GM21381 (cell line): ENCODE results near the gene GALNT10.

Source experiments
- ATAC-seq: cut with Tn5 transposase; IDR thresholded peaks from one replicate; pipeline ENCODE4 v1.9.1; 2021; ENCODE audit warnings: mild to moderate bottlenecking, moderate library complexity; ENCODE audit not compliant: unreplicated experiment

The GALNT10 gene

GRCh38 chr5:154202379-154203260, 12.1 kb downstream of the GALNT10 start:
- ATAC-seq = peak; percentile 93

- no peak for ATAC-seq
These were observed 13.5 kb downstream of the GALNT10 start for GRCh38 chr5:154203798-154204578.

GRCh38 chr5:154205441-154206117, 15.0 kb downstream of the GALNT10 start:
- ATAC-seq = no peak

GRCh38 chr5:154206311-154206710, 15.8 kb downstream of the GALNT10 start:
- no peak for ATAC-seq

GRCh38 chr5:154207204-154207603, 16.7 kb downstream of the GALNT10 start:
- ATAC-seq = no peak

- no peak for ATAC-seq
These were observed 19.1 kb downstream of the GALNT10 start for GRCh38 chr5:154209591-154210081.

GRCh38 chr5:154210163-154210562, 19.6 kb downstream of the GALNT10 start:
- no peak for ATAC-seq

GRCh38 chr5:154211641-154212390, 21.3 kb downstream of the GALNT10 start:
- no peak for ATAC-seq

- no peak for ATAC-seq
These were observed 23.1 kb downstream of the GALNT10 start for GRCh38 chr5:154213592-154213991.

GRCh38 chr5:154214371-154215106, 24.0 kb downstream of the GALNT10 start:
- ATAC-seq = peak; percentile 71

GRCh38 chr5:154215571-154216325, 25.2 kb downstream of the GALNT10 start:
- no peak for ATAC-seq

- no peak for ATAC-seq
These were observed 26.9 kb downstream of the GALNT10 start for GRCh38 chr5:154217462-154217861.

GRCh38 chr5:154218786-154219185, 28.3 kb downstream of the GALNT10 start:
- no peak for ATAC-seq

GRCh38 chr5:154220625-154221024, 30.1 kb downstream of the GALNT10 start:
- ATAC-seq = no peak

- ATAC-seq = no peak
These were observed 30.9 kb downstream of the GALNT10 start for GRCh38 chr5:154221371-154221896.

GRCh38 chr5:154222414-154222813, 31.9 kb downstream of the GALNT10 start:
- no peak for ATAC-seq

GRCh38 chr5:154223320-154223719, 32.8 kb downstream of the GALNT10 start:
- ATAC-seq = no peak

- ATAC-seq = no peak
These were observed 36.6 kb downstream of the GALNT10 start for GRCh38 chr5:154227090-154227489.

- peak; percentile 96 for ATAC-seq
These were observed 38.2 kb downstream of the GALNT10 start for GRCh38 chr5:154228696-154229095.
